T-cell (primary cell): ENCODE data around the gene PTPN7. TPM values are rescaled to one million over a fixed set of nuclear protein-coding genes. Genes with fewer than 3 reads are reported as not detected.

ENCODE experiments used
- ATAC-seq, 4 experiments: fragments of 200-7000 bp in 3 of 4; fragments of 150-1000 bp in 1 of 4; cut with Tn5 transposase; replicated peaks in 1 of 4; 1 replicate in 3 of 4; 2 replicates in 1 of 4; pipeline ENCODE4 v1.10.0; 2021; ENCODE audit warnings: moderate library complexity in 3 of 4, mild to moderate bottlenecking in 2 of 4, moderate number of reproducible peaks in 1 of 4
- CTCF ChIA-PET, 2 donors: fragments of 300-600 bp; sonication (Branson Sonifier 250); formaldehyde crosslinking; loops; one replicate each; lab custom pipeline; 2022; ENCODE audit warnings: antibody characterized with exemption in 2 of 2; lab: Charles Lee
- POLR2A ChIA-PET, 2 donors: fragments of 300-600 bp; sonication (Branson Sonifier 250); formaldehyde crosslinking; loops; one replicate each; lab custom pipeline; 2022; ENCODE audit warnings: antibody characterized with exemption in 2 of 2; lab: Charles Lee
- DNase-seq, 35 experiments: peaks; one replicate each; pipeline versions ENCODE4 v3.0.0 to v3.0.0-alpha.2; 2013 to 2023
- H3K27ac ChIP-seq: one replicate; pipeline ENCODE4 v1.5.1; 2013; ENCODE audit warnings: low read length
- H3K27me3 ChIP-seq, 2 experiments: replicated peaks in 1 of 2; 1 replicate in 1 of 2; 2 replicates in 1 of 2; pipeline versions ENCODE4 v1.6.1 to v1.7.0; 2013; ENCODE audit warnings: low read length in 1 of 2, mixed read lengths in 1 of 2; ENCODE audit not compliant: control insufficient read depth in 2 of 2, insufficient read depth in 2 of 2; ENCODE audit errors: extremely low read depth in 1 of 2
- H3K36me3 ChIP-seq, 2 donors: 1 replicate in 1 of 2; 2 replicates in 1 of 2; pipeline versions ENCODE4 v1.6.1 to v1.7.0; 2013; ENCODE audit warnings: low read length in 1 of 2; ENCODE audit not compliant: control insufficient read depth in 2 of 2, insufficient read depth in 1 of 2; ENCODE audit errors: extremely low read depth in 1 of 2
- H3K4me1 ChIP-seq, 2 experiments: 1 replicate in 1 of 2; 2 replicates in 1 of 2; pipeline versions ENCODE4 v1.6.1 to v1.7.0; 2013; ENCODE audit warnings: low read length in 2 of 2, mixed read lengths in 1 of 2; ENCODE audit not compliant: insufficient read depth in 2 of 2, control insufficient read depth in 1 of 2; ENCODE audit errors: extremely low read depth in 1 of 2
- H3K4me3 ChIP-seq, 2 donors: 1 replicate in 1 of 2; 2 replicates in 1 of 2; pipeline versions ENCODE4 v1.5.1 to v1.7.0; 2013; ENCODE audit warnings: mild to moderate bottlenecking in 2 of 2, low read length in 1 of 2, moderate library complexity in 1 of 2; ENCODE audit not compliant: control insufficient read depth in 1 of 2; ENCODE audit errors: extremely low read depth in 1 of 2
- H3K9me3 ChIP-seq: 2 replicates; pipeline ENCODE4 v1.7.0; 2013
- H3K27ac Mint-ChIP-seq, 2 donors: one replicate each; pipeline ENCODE4 v1.8.0; 2020 to 2021; ENCODE audit warnings: mild to moderate bottlenecking in 2 of 2, mixed read lengths in 2 of 2
- H3K27me3 Mint-ChIP-seq, 2 donors: one replicate each; pipeline ENCODE4 v1.8.0; 2021 to 2022; ENCODE audit warnings: mixed read lengths in 2 of 2
- H3K36me3 Mint-ChIP-seq: one replicate; pipeline ENCODE4 v1.8.0; 2021; ENCODE audit warnings: mixed read lengths
- H3K4me1 Mint-ChIP-seq, 3 donors: one replicate each; pipeline ENCODE4 v1.8.0; 2020 to 2022; ENCODE audit warnings: mixed read lengths in 3 of 3, mild to moderate bottlenecking in 1 of 3
- H3K4me3 Mint-ChIP-seq, 3 donors: one replicate each; pipeline ENCODE4 v1.8.0; 2020 to 2022; ENCODE audit warnings: mild to moderate bottlenecking in 3 of 3, mixed read lengths in 3 of 3, moderate library complexity in 3 of 3
- H3K9me3 Mint-ChIP-seq, 3 donors: one replicate each; pipeline ENCODE4 v1.8.0; 2020 to 2022; ENCODE audit warnings: mixed read lengths in 3 of 3
- WGBS: methylation state at CpG from one replicate; pipeline ENCODE4 v1.1.5; 2013; ENCODE audit warnings: missing lambda C conversion rate; ENCODE audit not compliant: insufficient coverage; 5-methylcytosine and 5-hydroxymethylcytosine counted together
- total RNA-seq, 35 experiments: library from RNA in 6 of 35; stranded (reverse) in 6 of 35; fragments of 120-200 nt in 1 of 35; gene quantifications; one replicate each; pipeline versions ENCODE4 v1.2.1 to v1.2.4 and lab custom pipeline; 2013 to 2026

The PTPN7 gene
- total RNA-seq, 5 donors from 2014 or later (not counting 1 experiment from before 2014, with no cell fraction given) = 67.1 to 124 (median 71.7) TPM

DNA sequence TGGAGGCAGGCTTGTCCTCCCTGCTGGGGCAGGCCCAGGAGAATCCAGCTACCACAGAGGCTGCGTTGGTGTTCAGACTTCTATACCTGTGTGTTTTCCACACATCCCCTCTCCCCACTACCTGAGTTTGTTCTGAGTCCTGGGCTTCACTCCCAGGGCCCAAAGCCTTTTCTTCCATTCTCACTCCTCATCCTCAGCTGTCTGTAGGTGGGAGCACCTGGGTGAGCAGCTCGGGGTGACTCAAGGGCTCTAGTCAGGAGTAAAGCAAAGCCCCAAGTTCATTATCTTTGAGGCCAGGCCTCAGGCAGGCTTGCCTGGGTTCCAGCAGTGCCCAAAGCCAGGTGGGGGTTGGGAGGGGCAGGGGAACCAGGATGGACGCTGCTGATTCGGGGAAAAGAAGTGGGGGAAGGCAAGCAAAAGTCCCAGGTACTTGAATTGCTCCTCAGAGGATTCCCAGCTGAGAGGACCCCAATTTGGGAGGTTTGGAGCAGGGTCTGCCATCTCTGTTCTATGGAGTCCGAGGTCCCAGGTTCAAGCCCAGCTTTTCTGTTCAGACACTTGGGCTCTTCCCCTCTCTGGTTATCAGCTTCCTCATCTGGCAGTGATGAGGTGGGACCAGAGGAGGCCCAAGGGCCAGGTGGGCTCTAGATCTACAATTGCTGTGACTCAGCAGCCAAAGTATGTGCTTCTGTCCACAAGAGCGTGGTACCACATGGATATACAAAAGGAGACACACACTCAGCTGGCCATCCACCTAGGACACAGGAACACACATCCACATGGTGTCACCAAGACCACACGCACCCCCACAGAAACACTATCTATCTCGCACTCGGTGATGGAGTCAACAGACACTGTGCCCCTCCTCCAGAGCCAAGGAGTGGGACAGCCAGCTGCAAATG, 5.8 kb upstream of the PTPN7 start:
- Mint-ChIP-seq H3K9me3 (no peaks in the 10 kb centered on the region), H3K4me1 (peaks cover 48 to 69% (median 58%) of the 10 kb centered on the region in 3 donors), H3K27ac (peak overlapping the region in 1 of 2 donors; percentile 34), H3K36me3 (no peaks in the 10 kb centered on the region), H3K4me3 (peak overlapping the region in 1 of 3 donors; percentile 92), H3K27me3 (no peaks in the 10 kb centered on the region)
- Histone ChIP-seq H3K9me3 (no peaks in the 10 kb centered on the region), H3K27ac (peak overlapping the region; percentile 58), H3K36me3 (no peaks in the 10 kb centered on the region), H3K4me1 (peaks cover 45 to 63% of the 10 kb centered on the region in 2 experiments), H3K4me3 (no peak overlapping the region), H3K27me3 (no peaks in the 10 kb centered on the region)
- POLR2A ChIA-PET = interaction anchor here in 1 of 2 donors (0.7 kb wide), 1 partner anchor 202 kb away, joined by 3 read pairs; no protein-coding TSS in a partner anchor
- DNase-seq (no peak), ATAC-seq (no peak)
- CTCF ChIA-PET = interaction anchor here (0.7 to 2.3 kb wide), 3 partner anchors 11 to 178 kb away, joined by 3 to 8 read pairs (median 5); no protein-coding TSS in a partner anchor
- 81% methylated on average over 7 of the region's 9 CpGs for WGBS

DNA sequence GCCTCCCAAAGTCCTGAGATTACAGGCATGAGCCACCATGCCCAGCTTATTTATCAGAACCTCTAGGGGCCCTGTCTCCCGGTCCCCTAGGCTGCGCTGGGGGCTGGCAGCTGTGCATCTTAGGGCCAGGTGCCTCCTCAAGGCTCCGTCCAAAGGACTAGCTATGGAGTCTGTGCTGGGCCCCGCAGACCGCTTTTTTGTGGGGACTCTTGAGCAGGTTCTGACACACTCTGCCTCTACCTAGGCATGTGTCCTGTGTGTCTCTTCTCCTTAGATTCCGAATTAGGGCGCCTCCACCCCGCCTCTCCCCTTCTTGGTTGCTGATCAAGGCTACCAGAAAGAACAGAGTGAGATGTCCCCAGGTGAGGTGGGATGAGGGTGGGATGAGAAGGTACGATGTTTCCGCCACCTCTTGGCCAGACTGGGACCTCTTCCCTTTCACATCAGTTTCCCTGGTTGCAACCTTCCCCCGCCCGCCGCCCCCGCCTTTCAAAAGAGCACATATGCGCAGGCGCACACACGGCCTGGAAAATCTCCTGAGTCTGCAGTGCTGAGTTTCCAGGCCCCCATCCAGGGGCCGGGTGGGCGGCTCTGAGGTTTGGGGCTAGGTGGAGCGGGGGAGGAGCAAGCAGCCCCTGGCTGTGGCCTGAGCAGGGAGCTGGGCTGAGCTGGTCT, 5.0 kb upstream of the PTPN7 start:
- peak overlapping the region; percentile 43 to 92 (median 47) for H3K4me3 Mint-ChIP-seq
- CTCF ChIA-PET = interaction anchor here (0.7 to 2.3 kb wide), 3 partner anchors 10 to 179 kb away, joined by 3 to 8 read pairs (median 5); no protein-coding TSS in a partner anchor
- peak in 1 of 35 experiments; percentile 40 for DNase-seq
- Histone ChIP-seq H3K4me1 (peaks cover 51 to 64% of the 10 kb centered on the region in 2 experiments), H3K27ac (peak overlapping the region; percentile 58), H3K36me3 (no peaks in the 10 kb centered on the region), H3K9me3 (no peaks in the 10 kb centered on the region), H3K27me3 (no peaks in the 10 kb centered on the region), H3K4me3 (peak overlapping the region; percentile 1 to 45)
- no peaks in the 10 kb centered on the region for H3K9me3 Mint-ChIP-seq
- peak overlapping the region; percentile 64 to 76 for H3K27ac Mint-ChIP-seq
- H3K4me1 Mint-ChIP-seq = peaks cover 56 to 70% (median 60%) of the 10 kb centered on the region in 3 donors
- H3K27me3 Mint-ChIP-seq = no peaks in the 10 kb centered on the region
- no peaks in the 10 kb centered on the region for H3K36me3 Mint-ChIP-seq
- ATAC-seq = no peak
- POLR2A ChIA-PET = interaction anchor here in 1 of 2 donors (0.7 kb wide), 1 partner anchor 201 kb away, joined by 3 read pairs; no protein-coding TSS in a partner anchor
- 30% methylated on average over 7 of the region's 20 CpGs for WGBS

DNA sequence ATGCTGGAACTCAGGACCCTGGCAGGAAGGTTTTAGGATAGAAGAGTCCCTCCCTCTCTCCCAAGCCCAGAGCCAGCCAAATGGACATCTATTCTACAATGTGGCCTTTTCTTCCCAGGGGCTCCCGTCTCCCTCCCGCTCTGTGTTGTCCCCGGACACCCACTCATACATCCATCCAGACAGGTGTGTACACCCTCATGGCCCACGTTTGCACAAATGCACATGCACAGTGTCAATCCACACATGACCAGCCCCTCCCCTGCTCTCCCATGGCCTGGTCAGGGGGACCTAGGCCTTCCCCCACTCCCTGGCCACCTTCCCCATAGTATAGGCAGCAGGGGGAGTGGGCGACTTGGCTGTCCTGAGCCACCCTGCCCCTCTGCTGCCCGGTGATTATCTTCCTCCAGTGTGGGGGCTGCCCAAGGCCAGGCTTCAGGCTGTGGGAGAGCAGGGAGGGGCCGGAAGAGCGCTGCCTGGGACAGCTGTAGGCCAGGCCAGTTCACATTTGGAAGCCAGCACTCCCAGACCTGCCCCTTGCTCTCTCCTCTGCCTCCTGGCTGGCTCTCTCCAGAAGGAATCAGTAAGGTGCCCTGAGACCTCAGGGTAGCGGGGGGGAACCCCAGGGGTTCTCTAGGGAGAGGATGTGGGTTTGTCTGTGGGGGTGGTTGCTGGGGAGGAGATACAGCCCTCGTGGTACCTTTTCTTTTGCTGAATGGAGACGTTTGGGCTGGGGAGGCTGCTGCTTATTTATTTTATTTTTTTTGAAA, 4.1 kb upstream of the PTPN7 start:
- Histone ChIP-seq H3K4me3 (peak overlapping the region; percentile 2 to 19), H3K27ac (peak overlapping the region; percentile 58), H3K4me1 (peaks cover 51 to 74% of the 10 kb centered on the region in 2 experiments), H3K36me3 (no peaks in the 10 kb centered on the region), H3K9me3 (no peaks in the 10 kb centered on the region), H3K27me3 (no peaks in the 10 kb centered on the region)
- POLR2A ChIA-PET = no interaction called here
- peaks cover 64 to 75% (median 65%) of the 10 kb centered on the region in 3 donors for H3K4me1 Mint-ChIP-seq
- peak overlapping the region; percentile 64 to 76 for H3K27ac Mint-ChIP-seq
- CTCF ChIA-PET = interaction anchor here in 1 of 2 donors (1.8 to 2.3 kb wide), 2 partner anchors 9 to 10 kb away, joined by 5 to 9 read pairs; no protein-coding TSS in a partner anchor
- H3K4me3 Mint-ChIP-seq = peak overlapping the region; percentile 43 to 92 (median 47)
- DNase-seq (peak; percentile 52 to 89 (median 80)), ATAC-seq (peak; percentile 75 to 90 (median 80))
- no peaks in the 10 kb centered on the region for H3K9me3 Mint-ChIP-seq
- WGBS = 43% methylated on average over 7 of the region's 11 CpGs
- no peaks in the 10 kb centered on the region for H3K36me3 Mint-ChIP-seq
- H3K27me3 Mint-ChIP-seq = no peaks in the 10 kb centered on the region

DNA sequence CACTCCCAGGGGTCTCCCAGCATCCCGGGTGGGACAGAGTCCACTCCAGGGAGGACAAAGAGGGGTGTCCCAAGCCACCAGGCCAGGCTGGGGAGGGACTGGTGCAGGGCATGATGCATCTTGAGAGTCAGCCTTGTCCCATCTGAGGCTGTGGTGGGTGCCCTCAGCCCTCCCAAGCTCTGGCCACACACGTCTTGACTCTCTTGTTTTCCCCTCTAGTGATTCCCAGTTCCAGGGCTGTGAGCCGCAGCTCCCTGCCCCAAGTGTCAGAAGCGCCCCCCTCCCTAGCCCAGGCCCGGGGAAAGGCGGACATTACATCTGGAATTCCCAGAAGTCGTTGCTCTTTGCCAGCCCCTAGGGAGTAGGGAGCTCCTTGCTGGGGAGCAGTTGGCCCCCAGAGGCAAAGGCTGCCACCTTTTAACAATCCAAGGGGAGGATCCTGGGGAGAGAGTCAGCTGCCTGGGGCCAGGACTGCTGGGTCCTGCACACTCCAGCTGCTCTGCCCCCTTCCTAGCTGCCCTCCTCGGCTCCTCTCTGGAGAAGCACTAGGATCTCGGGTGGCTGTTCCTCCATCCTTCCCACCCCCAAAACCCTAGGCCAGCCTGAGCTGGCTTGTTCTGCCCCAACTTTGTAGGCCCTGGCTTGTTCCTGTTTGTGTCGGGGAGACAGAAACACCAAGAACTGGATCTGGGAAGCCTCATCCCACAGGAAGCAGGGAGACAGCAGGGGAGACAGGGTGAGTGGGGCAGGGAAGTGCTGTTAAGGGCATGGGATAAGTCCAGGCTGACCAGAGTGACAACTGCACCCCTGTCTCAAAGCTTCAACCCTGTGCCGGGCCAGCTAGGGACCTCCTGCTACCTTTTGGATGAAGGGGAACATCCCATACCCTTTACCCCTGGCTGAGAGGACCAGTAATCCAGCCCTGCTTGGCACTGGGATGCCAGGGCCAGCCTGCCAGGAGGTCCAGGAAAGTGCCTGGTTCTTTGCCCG, 3.2 kb upstream of the PTPN7 start:
- H3K4me1 Mint-ChIP-seq = peaks cover 73 to 84% (median 74%) of the 10 kb centered on the region in 3 donors
- Histone ChIP-seq H3K36me3 (no peaks in the 10 kb centered on the region), H3K27ac (peak overlapping the region; percentile 95), H3K27me3 (no peaks in the 10 kb centered on the region), H3K9me3 (no peaks in the 10 kb centered on the region), H3K4me1 (peaks cover 58 to 83% of the 10 kb centered on the region in 2 experiments), H3K4me3 (peak overlapping the region in 1 of 2 donors; percentile 19)
- 71% methylated on average over 6 of the region's 12 CpGs for WGBS
- POLR2A ChIA-PET = interaction anchor here in 1 of 2 donors (0.6 to 1.0 kb wide), 2 partner anchors 9 to 299 kb away, joined by 3 to 7 read pairs; no protein-coding TSS in a partner anchor
- ATAC-seq = no peak
- no peak for DNase-seq
- H3K27ac Mint-ChIP-seq = no peak overlapping the region
- peak overlapping the region in 1 of 3 donors; percentile 92 for H3K4me3 Mint-ChIP-seq
- H3K36me3 Mint-ChIP-seq = no peaks in the 10 kb centered on the region
- no peaks in the 10 kb centered on the region for H3K9me3 Mint-ChIP-seq
- H3K27me3 Mint-ChIP-seq = no peaks in the 10 kb centered on the region
- CTCF ChIA-PET = interaction anchor here (0.6 to 1.8 kb wide), 3 partner anchors 9 to 1498 kb away, joined by 5 to 9 read pairs (median 6); no protein-coding TSS in a partner anchor
